ENCODE data around the gene PNMA3.

DNA sequence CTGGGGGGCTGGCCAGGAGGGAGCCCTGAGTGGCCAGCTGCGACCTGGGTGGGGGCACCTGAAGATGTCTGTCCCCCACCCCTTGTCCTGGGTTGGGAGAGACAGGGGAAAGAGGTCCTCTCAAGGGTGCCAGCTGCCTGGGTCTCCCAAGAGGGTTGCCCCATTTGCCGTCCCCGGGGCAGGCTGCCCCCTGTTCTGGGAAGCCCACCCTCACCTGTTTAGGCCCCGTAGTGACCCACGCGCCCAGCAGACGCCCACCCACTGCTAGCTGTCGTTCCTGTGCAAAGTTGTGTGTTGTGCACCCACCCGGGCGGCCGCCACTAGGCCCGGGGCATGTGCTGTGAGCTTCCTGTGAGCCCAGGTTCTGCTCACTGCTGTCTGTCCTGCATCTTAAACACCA is 25.5 kb upstream of the PNMA3 start:
- no peak for TF ChIP-seq CTCF (IDR thresholded peaks at IDR 0.05)
- no peak for TF ChIP-seq POLR2A (IDR thresholded peaks at IDR 0.05)
- TF ChIP-seq POLR2AphosphoS5 (IDR thresholded peaks at IDR 0.05), result no peak
- TF ChIP-seq EP300 (IDR thresholded peaks at IDR 0.05), result no peak
